ENCODE data around the gene CRIM1. TPM values are rescaled to one million over a fixed set of nuclear protein-coding genes. Genes with fewer than 3 reads are reported as not detected.
A peak's percentile ranks its signal among the peaks of the same experiment; 100 is the strongest.

The CRIM1 gene
- total RNA-seq, 1 donor from 2014 or later, result 35.3 TPM

DNA sequence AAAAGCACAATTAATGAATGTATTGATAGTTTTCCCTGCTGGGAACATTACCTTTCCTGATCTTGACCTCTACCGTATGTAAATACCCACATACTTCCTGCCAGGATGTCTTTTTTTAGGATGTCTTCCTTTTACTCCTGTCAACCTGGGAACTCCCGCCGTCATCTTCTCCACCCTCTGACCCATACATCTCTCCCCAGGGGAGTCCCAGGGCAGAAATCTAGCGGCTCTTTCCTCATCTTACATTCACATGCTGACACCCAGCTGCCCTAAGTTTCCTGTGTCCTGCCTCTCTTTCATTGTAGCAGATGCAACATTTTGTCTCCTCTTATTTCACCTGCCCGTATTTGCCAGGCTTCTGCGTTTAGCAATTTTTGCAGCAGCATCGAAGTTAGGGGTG is 107.8 kb downstream of the CRIM1 start:
- TF ChIP-seq, protein P1, sequence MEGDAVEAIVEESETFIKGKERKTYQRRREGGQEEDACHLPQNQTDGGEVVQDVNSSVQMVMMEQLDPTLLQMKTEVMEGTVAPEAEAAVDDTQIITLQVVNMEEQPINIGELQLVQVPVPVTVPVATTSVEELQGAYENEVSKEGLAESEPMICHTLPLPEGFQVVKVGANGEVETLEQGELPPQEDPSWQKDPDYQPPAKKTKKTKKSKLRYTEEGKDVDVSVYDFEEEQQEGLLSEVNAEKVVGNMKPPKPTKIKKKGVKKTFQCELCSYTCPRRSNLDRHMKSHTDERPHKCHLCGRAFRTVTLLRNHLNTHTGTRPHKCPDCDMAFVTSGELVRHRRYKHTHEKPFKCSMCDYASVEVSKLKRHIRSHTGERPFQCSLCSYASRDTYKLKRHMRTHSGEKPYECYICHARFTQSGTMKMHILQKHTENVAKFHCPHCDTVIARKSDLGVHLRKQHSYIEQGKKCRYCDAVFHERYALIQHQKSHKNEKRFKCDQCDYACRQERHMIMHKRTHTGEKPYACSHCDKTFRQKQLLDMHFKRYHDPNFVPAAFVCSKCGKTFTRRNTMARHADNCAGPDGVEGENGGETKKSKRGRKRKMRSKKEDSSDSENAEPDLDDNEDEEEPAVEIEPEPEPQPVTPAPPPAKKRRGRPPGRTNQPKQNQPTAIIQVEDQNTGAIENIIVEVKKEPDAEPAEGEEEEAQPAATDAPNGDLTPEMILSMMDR (IDR thresholded peaks at IDR 0.05; ENCODE audit: insufficient read depth, low read length, severe bottlenecking), result no peak
- FAIRE-seq, result no peak
- Histone ChIP-seq H3K27me3 (ENCODE audit: control insufficient read depth, insufficient read depth, low read length) (no peaks in the 10 kb centered on the region), H3K4me3 (ENCODE audit: low read depth, low read length) (no peak overlapping the region), H3K36me3 (ENCODE audit: control insufficient read depth, insufficient read depth, low read length) (peaks cover 5% of the 10 kb centered on the region)
- DNase-seq (ENCODE audit: low read depth), result no peak

DNA sequence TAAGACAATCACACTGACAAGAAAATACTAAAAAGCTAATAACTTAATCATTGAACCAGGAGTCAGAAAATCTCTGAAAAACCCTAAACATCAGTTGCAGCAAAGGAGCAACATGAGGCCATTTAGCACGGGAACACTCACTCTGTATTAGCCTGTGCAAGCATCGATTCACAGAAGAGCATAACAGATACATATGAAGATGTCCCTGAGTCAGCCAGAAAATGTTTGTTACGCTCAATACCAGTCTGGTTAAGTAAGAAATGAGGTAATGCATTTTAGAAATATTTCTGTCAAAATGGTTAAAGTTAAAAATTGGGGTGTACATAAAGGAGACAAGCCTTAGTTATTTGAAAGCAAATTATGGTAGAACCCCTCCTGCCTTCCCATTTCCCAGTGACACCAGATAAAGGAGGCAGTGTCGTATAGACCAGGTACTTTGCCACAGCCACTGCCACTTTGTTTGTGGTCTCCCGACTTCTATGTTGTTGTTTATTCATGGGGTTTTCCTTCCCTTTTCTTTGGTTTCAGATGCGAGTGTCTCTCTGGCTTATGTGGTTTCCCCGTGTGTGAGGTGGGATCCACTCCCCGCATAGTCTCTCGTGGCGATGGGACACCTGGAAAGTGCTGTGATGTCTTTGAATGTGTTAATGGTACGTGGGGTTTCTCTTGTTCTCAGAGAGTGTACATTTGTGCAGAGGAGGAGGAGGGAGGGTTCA is 108.6 kb downstream of the CRIM1 start:
- FAIRE-seq (no peak), DNase-seq (ENCODE audit: low read depth) (no peak)
- no peak overlapping the region for H3K4me3 ChIP-seq (ENCODE audit: low read depth, low read length)
- H3K36me3 ChIP-seq (ENCODE audit: control insufficient read depth, insufficient read depth, low read length), result peaks cover 5% of the 10 kb centered on the region
- no peaks in the 10 kb centered on the region for H3K27me3 ChIP-seq (ENCODE audit: control insufficient read depth, insufficient read depth, low read length)
- TF ChIP-seq, protein P1 (IDR thresholded peaks at IDR 0.05; ENCODE audit: insufficient read depth, low read length, severe bottlenecking), result no peak

DNA sequence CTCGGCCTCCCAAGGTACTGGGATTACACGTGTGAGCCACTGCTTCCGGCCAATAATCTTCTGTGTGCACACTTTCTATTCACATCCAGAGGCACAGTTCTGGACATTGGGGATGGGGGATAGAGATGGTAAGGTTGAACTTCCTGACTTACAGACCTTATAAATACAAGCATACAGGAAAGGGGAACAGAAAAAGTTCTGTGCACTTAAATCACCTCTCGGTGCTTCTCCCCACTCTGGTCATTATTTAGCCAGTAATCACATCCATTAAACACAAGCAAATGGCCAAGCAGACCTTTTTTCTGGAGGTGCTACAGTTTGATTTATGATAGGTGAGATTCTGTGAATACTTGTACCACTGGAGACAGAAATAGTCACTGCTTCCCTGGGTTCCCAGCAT is 110.6 kb downstream of the CRIM1 start:
- Histone ChIP-seq H3K36me3 (ENCODE audit: control insufficient read depth, insufficient read depth, low read length) (peaks cover 5% of the 10 kb centered on the region), H3K4me3 (ENCODE audit: low read depth, low read length) (no peak overlapping the region), H3K27me3 (ENCODE audit: control insufficient read depth, insufficient read depth, low read length) (no peaks in the 10 kb centered on the region)
- TF ChIP-seq, protein P1 (IDR thresholded peaks at IDR 0.05; ENCODE audit: insufficient read depth, low read length, severe bottlenecking), result no peak
- DNase-seq (ENCODE audit: low read depth), result no peak
- FAIRE-seq, result no peak

DNA sequence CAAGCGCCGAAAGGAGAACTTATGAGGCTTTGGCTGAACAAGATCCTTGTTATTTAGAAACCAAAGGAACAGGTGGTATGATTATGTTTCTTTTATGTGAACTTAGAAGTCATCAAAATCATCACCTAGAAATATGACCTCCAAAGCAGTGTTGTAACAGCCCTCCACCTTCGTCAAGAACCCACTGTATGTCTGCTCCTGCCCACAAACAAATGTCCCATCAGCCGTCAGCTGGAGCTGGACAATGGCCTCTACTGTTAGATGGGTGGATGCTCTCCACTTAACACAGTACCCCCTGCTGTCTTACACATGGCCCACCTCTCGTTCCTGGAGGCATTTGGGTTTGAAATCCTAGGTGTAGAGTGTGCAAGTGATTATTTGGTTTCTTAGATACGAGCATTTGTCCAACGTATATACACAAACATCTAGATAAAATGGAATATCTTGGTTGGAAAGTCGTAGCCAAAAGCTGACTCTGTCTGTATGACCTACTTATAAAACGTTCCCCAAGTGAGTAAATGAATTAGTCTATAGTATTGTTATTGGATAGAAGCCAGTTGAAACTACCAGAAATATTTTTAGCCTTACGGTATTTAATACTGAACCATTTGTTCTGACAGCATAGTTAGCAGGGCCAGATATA is 113.0 kb downstream of the CRIM1 start:
- DNase-seq (ENCODE audit: low read depth) (peak; percentile 33), FAIRE-seq (no peak)
- Histone ChIP-seq H3K27me3 (ENCODE audit: control insufficient read depth, insufficient read depth, low read length) (no peaks in the 10 kb centered on the region), H3K36me3 (ENCODE audit: control insufficient read depth, insufficient read depth, low read length) (peaks cover 5% of the 10 kb centered on the region), H3K4me3 (ENCODE audit: low read depth, low read length) (no peak overlapping the region)
- TF ChIP-seq, protein P1 (IDR thresholded peaks at IDR 0.05; ENCODE audit: insufficient read depth, low read length, severe bottlenecking), result no peak

DNA sequence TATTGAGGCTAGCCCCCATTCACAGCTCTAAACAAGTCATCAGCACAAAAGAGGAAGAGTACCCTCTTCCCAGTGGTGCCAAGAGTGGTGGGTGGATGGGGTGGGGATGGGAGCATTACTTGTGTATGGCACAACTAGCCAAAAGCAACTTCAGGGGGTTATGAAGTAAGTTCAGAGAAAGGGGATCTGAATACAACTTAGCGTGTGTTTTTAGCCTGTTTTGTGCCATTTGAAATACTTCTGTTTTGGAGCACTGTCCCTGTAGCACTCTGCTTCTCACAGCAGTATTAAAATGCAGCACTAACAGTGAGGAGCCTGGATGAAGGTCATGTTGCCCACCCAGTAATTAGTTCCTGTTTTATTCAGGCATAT is 113.5 kb downstream of the CRIM1 start:
- TF ChIP-seq, protein P1 (IDR thresholded peaks at IDR 0.05; ENCODE audit: insufficient read depth, low read length, severe bottlenecking), result no peak

More for the DNA sequence above, 113.5 kb downstream of the CRIM1 start:
- DNase-seq (ENCODE audit: low read depth), result no peak
- FAIRE-seq, result no peak
- no peak overlapping the region for H3K4me3 ChIP-seq (ENCODE audit: low read depth, low read length)
- peaks cover 5% of the 10 kb centered on the region for H3K36me3 ChIP-seq (ENCODE audit: control insufficient read depth, insufficient read depth, low read length)
- H3K27me3 ChIP-seq (ENCODE audit: control insufficient read depth, insufficient read depth, low read length), result no peaks in the 10 kb centered on the region

Measured in bronchial epithelial cell (primary cell).